CD14-positive monocyte (primary cell): Measurements from ENCODE around the gene SYTL1. TPM values are rescaled to one million over a fixed set of nuclear protein-coding genes. Genes with fewer than 3 reads are reported as not detected.

Source experiments
- DNase-seq, 3 donors: peaks; one replicate each; pipeline ENCODE4 v3.0.0-alpha.2; 2011 to 2022
- H2AFZ ChIP-seq: 2 replicates; pipeline ENCODE4 v1.6.0; 2012; ENCODE audit warnings: mild to moderate bottlenecking, low read depth, low read length, inconsistent platforms; ENCODE audit not compliant: insufficient read depth, poor library complexity, severe bottlenecking
- H3K27ac ChIP-seq, 2 donors: 1 replicate in 1 of 2; 2 replicates in 1 of 2; pipeline ENCODE4 v1.5.1; 2012 to 2013; ENCODE audit warnings: low read length in 2 of 2, control low read depth in 1 of 2, inconsistent platforms in 1 of 2, low read depth in 1 of 2, mild to moderate bottlenecking in 1 of 2
- H3K27me3 ChIP-seq, 2 donors: one replicate each; pipeline versions ENCODE4 v1.6.0 to v1.6.1; 2011 to 2013; ENCODE audit warnings: low read length in 2 of 2; ENCODE audit not compliant: control insufficient read depth in 2 of 2, insufficient read depth in 2 of 2
- H3K36me3 ChIP-seq, 2 donors: replicated peaks in 1 of 2; 1 replicate in 1 of 2; 2 replicates in 1 of 2; pipeline versions ENCODE4 v1.5.1 to v1.6.1; 2012 to 2013; ENCODE audit warnings: low read length in 2 of 2, control low read depth in 1 of 2, inconsistent platforms in 1 of 2, mild to moderate bottlenecking in 1 of 2; ENCODE audit not compliant: insufficient read depth in 2 of 2, control insufficient read depth in 1 of 2
- H3K4me1 ChIP-seq, 2 donors: 1 replicate in 1 of 2; 2 replicates in 1 of 2; pipeline versions ENCODE4 v1.5.1 to v1.6.1; 2012 to 2013; ENCODE audit warnings: low read length in 2 of 2, control low read depth in 1 of 2, inconsistent platforms in 1 of 2, mild to moderate bottlenecking in 1 of 2, moderate library complexity in 1 of 2; ENCODE audit not compliant: insufficient read depth in 2 of 2, control insufficient read depth in 1 of 2
- H3K4me2 ChIP-seq: replicated peaks from 2 replicates; pipeline ENCODE3; 2012; ENCODE audit warnings: low read length, moderate library complexity, mild to moderate bottlenecking; ENCODE audit not compliant: poor library complexity, severe bottlenecking; ENCODE audit errors: extremely low read depth
- H3K4me3 ChIP-seq, 3 experiments: fragments of 200-600 bp in 1 of 3; sonication (generic) in 1 of 3; replicated peaks in 1 of 3; 1 replicate in 2 of 3; 2 replicates in 1 of 3; pipeline ENCODE4 v1.5.1; 2011 to 2013; ENCODE audit warnings: low read length in 3 of 3, mild to moderate bottlenecking in 3 of 3, control low read depth in 2 of 3, low read depth in 2 of 3, inconsistent platforms in 1 of 3, moderate library complexity in 1 of 3
- H3K79me2 ChIP-seq: 2 replicates; pipeline ENCODE4 v1.6.0; 2012; ENCODE audit warnings: mild to moderate bottlenecking, control low read depth, inconsistent platforms, low read length, moderate library complexity; ENCODE audit not compliant: insufficient read depth
- H3K9ac ChIP-seq: 2 replicates; pipeline ENCODE4 v1.6.0; 2017; ENCODE audit warnings: low read length, mild to moderate bottlenecking; ENCODE audit not compliant: insufficient read depth, poor library complexity, severe bottlenecking
- H3K9me3 ChIP-seq, 2 donors: replicated peaks in 1 of 2; 1 replicate in 1 of 2; 2 replicates in 1 of 2; pipeline versions ENCODE4 v1.5.1 to v1.6.1; 2012 to 2013; ENCODE audit warnings: low read length in 2 of 2, control low read depth in 1 of 2; ENCODE audit not compliant: control insufficient read depth in 1 of 2, insufficient read depth in 1 of 2
- H4K20me1 ChIP-seq: 2 replicates; pipeline ENCODE4 v1.6.0; 2012; ENCODE audit warnings: mild to moderate bottlenecking, low read length, control low read depth, moderate library complexity; ENCODE audit not compliant: insufficient read depth
- H3K27ac Mint-ChIP-seq, 7 donors: one replicate each; pipeline ENCODE4 v1.8.0; 2020; ENCODE audit warnings: mild to moderate bottlenecking in 7 of 7, mixed read lengths in 7 of 7, moderate library complexity in 6 of 7, inconsistent platforms in 2 of 7
- H3K27me3 Mint-ChIP-seq, 3 donors: one replicate each; pipeline ENCODE4 v1.8.0; 2021 to 2022; ENCODE audit warnings: low read depth in 3 of 3, mild to moderate bottlenecking in 3 of 3, mixed read lengths in 3 of 3, moderate library complexity in 3 of 3, inconsistent platforms in 1 of 3
- H3K36me3 Mint-ChIP-seq, 2 donors: one replicate each; pipeline ENCODE4 v1.8.0; 2020; ENCODE audit warnings: mixed read lengths in 2 of 2, inconsistent platforms in 1 of 2, mild to moderate bottlenecking in 1 of 2
- H3K4me1 Mint-ChIP-seq: one replicate; pipeline ENCODE4 v1.8.0; 2020; ENCODE audit warnings: mild to moderate bottlenecking, mixed read lengths
- H3K4me3 Mint-ChIP-seq, 2 donors: one replicate each; pipeline ENCODE4 v1.8.0; 2020; ENCODE audit warnings: mild to moderate bottlenecking in 2 of 2, mixed read lengths in 2 of 2, moderate library complexity in 1 of 2
- H3K9me3 Mint-ChIP-seq, 7 donors: one replicate each; pipeline ENCODE4 v1.8.0; 2020 to 2022; ENCODE audit warnings: mixed read lengths in 7 of 7, mild to moderate bottlenecking in 6 of 7, moderate library complexity in 6 of 7, inconsistent platforms in 2 of 7
- WGBS: methylation state at CpG from one replicate; pipeline ENCODE4 v1.1.5; 2013; ENCODE audit warnings: missing lambda C conversion rate; ENCODE audit not compliant: insufficient coverage; 5-methylcytosine and 5-hydroxymethylcytosine counted together
- intact Hi-C, 2 donors: fragments of 100-400 bp; cut with micrococcal nuclease; formaldehyde crosslinking; loops; one replicate each; pipeline versions ENCODE4 v1.15.0 to v1.15.1; 2023
- polyA plus RNA-seq, 3 donors: library from polyadenylated mRNA; depleted of rRNA in 1 of 3; unstranded in 2 of 3; stranded (reverse) in 1 of 3; fragments of 300-500 nt in 2 of 3; fragments of >200 nt in 1 of 3; fragmentation: Illumina TruSeq in 2 of 3; gene quantifications; 1 replicate in 2 of 3; 2 replicates in 1 of 3; pipeline ENCODE4 v1.2.3, GENCODE V29; 2012 to 2021
- TF ChIP-seq, protein P1 (sequence below): fragments of 200-600 bp; IDR thresholded peaks from one replicate; pipeline ENCODE4 v1.8.0; 2022; ENCODE audit warnings: antibody characterized with exemption, mild to moderate bottlenecking

The SYTL1 gene
- polyA plus RNA-seq, 3 donors: 26.9 to 95.8 (median 44.6) TPM

DNA sequence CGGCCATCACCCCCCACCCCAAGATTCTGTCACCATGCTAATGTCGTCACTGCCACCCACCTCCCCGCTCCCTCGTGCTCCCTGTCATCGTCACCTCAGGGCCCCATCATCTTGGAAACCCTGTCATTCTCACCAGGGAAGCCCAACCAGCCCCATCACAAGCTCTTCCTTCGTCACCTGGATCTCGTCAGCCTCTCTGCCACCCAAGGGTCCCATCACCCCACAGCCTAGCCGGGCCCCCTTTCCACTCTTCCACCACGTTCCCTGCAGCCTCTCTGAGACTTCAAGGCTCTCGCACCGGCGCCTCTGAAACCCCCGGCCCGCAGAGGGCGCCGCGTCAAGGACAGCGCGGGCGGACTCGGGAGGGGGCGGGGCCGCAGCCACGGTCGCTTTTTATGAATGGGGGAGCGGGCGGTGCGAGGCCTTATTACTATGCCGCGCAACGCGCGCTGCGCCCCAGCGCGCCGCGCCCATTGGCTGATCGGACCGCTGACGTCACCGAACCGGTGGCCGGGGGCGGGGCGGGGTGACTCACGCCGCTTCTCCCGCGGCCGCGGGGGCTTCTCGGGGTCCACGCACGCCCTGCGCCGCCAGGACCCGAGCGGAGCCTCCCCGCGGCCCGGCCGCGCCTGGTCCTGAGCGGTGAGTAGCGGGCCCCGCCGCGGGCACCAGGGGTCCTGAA lies 50.4 kb downstream of the SYTL1 start, which contains the start of gene GPR3:
Gene GPR3, plus strand, starts transcription at position 527 of the 682 bp plus-strand sequence. CDS start 1,177 bp downstream, outside the sequence.
- Mint-ChIP-seq H3K4me3 (peak within 1 kb of the TSS; percentile 81 to 90), H3K9me3 (peaks cover 0 to 5% (median 0%) of the 10 kb centered on the region in 7 donors), H3K27me3 (peaks cover 20 to 24% (median 22%) of the 10 kb centered on the region in 3 donors), H3K27ac (peak within 1 kb of the TSS; percentile 65 to 91 (median 87)), H3K36me3 (no peaks in the 10 kb centered on the region), H3K4me1 (peaks cover 16% of the 10 kb centered on the region)
- Histone ChIP-seq H2AFZ (peak within 1 kb of the TSS; percentile 69), H3K4me1 (peaks cover 16 to 18% of the 10 kb centered on the region in 2 donors), H3K9me3 (no peaks in the 10 kb centered on the region), H3K79me2 (no peaks in the 10 kb centered on the region), H3K27ac (no peak within 1 kb of the TSS), H3K4me3 (peak within 1 kb of the TSS in 2 of 3 experiments; percentile 2 to 62), H3K9ac (peak within 1 kb of the TSS; percentile 45), H3K27me3 (peaks cover 0 to 19% of the 10 kb centered on the region in 2 donors), H3K36me3 (no peaks in the 10 kb centered on the region), H3K4me2 (peak within 1 kb of the TSS; percentile 72), H4K20me1 (no peaks in the 10 kb centered on the region)
- TF ChIP-seq, protein P1, sequence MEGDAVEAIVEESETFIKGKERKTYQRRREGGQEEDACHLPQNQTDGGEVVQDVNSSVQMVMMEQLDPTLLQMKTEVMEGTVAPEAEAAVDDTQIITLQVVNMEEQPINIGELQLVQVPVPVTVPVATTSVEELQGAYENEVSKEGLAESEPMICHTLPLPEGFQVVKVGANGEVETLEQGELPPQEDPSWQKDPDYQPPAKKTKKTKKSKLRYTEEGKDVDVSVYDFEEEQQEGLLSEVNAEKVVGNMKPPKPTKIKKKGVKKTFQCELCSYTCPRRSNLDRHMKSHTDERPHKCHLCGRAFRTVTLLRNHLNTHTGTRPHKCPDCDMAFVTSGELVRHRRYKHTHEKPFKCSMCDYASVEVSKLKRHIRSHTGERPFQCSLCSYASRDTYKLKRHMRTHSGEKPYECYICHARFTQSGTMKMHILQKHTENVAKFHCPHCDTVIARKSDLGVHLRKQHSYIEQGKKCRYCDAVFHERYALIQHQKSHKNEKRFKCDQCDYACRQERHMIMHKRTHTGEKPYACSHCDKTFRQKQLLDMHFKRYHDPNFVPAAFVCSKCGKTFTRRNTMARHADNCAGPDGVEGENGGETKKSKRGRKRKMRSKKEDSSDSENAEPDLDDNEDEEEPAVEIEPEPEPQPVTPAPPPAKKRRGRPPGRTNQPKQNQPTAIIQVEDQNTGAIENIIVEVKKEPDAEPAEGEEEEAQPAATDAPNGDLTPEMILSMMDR: peak; percentile 46
- WGBS: 1% methylated on average over 69 of the region's 69 CpGs
- intact Hi-C loops: loop anchor here in 1 of 2 donors (2.0 to 10.0 kb wide), 2 partner anchors 23 to 287 kb away; no protein-coding TSS in a partner anchor
- DNase-seq: peak; percentile 91 to 94 (median 94)

DNA sequence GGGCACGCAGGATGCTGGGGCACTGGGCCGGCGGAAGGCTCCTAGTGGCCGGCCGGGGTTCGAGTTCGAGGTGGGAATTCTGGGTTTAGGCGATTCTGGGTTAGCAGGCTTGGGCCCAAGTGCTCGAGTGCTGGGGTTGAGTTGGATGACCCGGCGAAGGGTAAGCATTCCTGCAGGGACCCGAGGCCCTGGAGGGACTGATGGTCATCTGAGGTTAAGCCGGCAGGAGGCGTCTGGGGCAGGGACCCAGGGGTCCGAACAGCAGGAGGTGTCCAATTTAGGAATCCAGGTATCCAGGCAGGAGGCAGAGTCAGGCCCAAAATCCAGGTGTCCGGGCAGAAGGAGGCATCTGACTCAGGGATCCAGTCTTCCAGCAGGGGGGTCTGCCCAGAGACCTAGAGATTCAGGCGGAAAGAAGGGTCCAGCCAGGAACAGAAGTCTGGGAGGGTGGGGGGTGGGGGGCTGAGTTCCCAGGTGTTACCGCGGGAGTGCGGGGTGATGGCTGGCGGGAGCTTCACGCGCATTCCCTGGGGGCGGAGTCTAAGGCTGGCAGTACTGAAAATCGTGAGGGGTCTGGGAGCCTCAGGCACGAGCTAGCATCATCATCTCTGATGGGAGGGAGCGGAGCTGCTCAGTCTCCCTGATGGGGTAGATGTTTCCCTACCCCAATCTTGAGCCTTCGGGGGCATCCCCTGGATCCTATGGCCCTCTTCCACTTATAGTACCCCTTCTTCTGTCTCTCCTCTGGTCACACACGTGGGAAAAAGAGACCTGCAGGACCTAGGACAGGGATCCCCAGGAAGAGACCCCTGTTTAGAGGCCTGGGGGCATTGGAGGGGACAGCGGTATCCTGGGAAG lies 51.2 kb downstream of the SYTL1 start:
- H4K20me1 ChIP-seq: no peaks in the 10 kb centered on the region
- Mint-ChIP-seq H3K36me3 (no peaks in the 10 kb centered on the region), H3K4me3 (peak overlapping the region; percentile 72 to 81), H3K9me3 (peaks cover 0 to 5% (median 0%) of the 10 kb centered on the region in 7 donors), H3K27ac (peak overlapping the region in 6 of 7 donors; percentile 15 to 90 (median 81)), H3K27me3 (peaks cover 20 to 23% (median 22%) of the 10 kb centered on the region in 3 donors), H3K4me1 (peaks cover 16% of the 10 kb centered on the region)
- no peak for DNase-seq
- peaks cover 0 to 19% of the 10 kb centered on the region in 2 donors for H3K27me3 ChIP-seq
- 15% methylated on average over 18 of the region's 30 CpGs for WGBS
- no peak overlapping the region for H3K27ac ChIP-seq
- intact Hi-C loops: loop anchor here in 1 of 2 donors (2.0 to 10.0 kb wide), 2 partner anchors 24 to 288 kb away; no protein-coding TSS in a partner anchor
- no peaks in the 10 kb centered on the region for H3K36me3 ChIP-seq
- no peaks in the 10 kb centered on the region for H3K79me2 ChIP-seq
- TF ChIP-seq, protein P1: no peak
- H3K9ac ChIP-seq: peak overlapping the region; percentile 45
- peaks cover 16 to 18% of the 10 kb centered on the region in 2 donors for H3K4me1 ChIP-seq
- H3K4me3 ChIP-seq: peak overlapping the region in 2 of 3 experiments; percentile 2 to 62
- H2AFZ ChIP-seq: peak overlapping the region; percentile 69
- H3K4me2 ChIP-seq: peak overlapping the region; percentile 72
- H3K9me3 ChIP-seq: no peaks in the 10 kb centered on the region
